ENCODE data around the gene SLC39A11.

DNA sequence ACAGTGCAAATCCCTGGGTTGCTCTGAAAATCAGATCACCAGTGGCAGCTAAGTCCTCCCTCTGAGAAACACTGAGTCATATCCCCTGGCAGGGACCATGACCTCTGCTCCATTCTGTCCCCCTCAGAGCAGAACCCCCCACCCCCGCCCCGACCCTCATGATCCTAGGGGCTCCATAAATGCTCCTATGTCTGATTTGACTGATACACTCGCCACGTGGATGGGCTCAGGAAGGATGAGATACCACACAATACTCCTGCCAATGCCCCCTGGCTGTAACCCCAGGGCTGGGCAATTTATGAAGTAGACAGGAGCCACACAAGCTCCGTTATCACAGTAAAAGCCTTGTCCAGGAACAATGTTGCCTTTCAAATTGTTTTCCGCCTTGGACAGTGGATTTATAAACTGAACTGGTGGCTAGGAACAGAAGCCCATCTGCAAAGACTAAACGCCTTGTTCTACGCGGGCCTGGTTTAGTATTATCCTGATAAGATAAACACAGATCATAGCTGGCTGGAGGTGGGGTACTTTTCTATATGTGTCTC is 394.8 kb downstream of the SLC39A11 start:
- TF ChIP-seq POLR2A (IDR thresholded peaks at IDR 0.05; ENCODE audit: low read depth, low read length): no peak
- TF ChIP-seq POLR2AphosphoS5 (IDR thresholded peaks at IDR 0.05; ENCODE audit: low read depth, low read length): no peak
- TF ChIP-seq TAF1 (IDR thresholded peaks at IDR 0.05; ENCODE audit: low read depth, low read length): no peak
- no peak for TF ChIP-seq PAX5 (IDR thresholded peaks at IDR 0.05; ENCODE audit: insufficient read depth, low read length, severe bottlenecking)

All from GM12891 (cell line).